Measurements from ENCODE around the gene ZFAND3.

DNA sequence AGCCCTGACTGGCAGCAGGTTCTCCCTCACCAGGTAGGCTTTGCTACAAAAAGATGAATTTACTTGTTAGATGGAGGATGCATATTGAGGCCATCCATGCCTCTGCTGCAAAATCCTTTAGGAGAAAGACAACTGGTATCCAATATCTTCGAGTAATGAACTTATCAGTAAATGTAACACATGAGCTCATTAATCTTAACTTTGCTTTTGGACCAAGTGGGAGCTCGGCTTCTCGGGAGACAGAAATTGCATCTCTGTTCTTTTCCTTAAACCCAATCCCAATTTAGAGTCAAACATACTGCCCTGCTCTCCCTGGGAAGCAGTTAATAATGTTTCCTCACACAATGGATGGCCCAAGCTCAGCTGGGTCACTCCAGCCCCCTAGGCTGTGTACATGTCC lies 330.5 kb downstream of the ZFAND3 start:
- TF ChIP-seq, protein P1, sequence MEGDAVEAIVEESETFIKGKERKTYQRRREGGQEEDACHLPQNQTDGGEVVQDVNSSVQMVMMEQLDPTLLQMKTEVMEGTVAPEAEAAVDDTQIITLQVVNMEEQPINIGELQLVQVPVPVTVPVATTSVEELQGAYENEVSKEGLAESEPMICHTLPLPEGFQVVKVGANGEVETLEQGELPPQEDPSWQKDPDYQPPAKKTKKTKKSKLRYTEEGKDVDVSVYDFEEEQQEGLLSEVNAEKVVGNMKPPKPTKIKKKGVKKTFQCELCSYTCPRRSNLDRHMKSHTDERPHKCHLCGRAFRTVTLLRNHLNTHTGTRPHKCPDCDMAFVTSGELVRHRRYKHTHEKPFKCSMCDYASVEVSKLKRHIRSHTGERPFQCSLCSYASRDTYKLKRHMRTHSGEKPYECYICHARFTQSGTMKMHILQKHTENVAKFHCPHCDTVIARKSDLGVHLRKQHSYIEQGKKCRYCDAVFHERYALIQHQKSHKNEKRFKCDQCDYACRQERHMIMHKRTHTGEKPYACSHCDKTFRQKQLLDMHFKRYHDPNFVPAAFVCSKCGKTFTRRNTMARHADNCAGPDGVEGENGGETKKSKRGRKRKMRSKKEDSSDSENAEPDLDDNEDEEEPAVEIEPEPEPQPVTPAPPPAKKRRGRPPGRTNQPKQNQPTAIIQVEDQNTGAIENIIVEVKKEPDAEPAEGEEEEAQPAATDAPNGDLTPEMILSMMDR (conservative IDR thresholded peaks at IDR 0.05; ENCODE audit: low read length): no peak
- TF ChIP-seq EZH2phosphoT487 (IDR thresholded peaks at IDR 0.05; ENCODE audit: borderline replicate concordance, low read depth, low read length): no peak

Data from OCI-LY7 (cell line).